GM06990 (cell line): ENCODE measurements around the gene FZD1.
"Not testable (repeated sequence)": the region's sequence is repeated elsewhere in the genome, so short reads cannot be mapped to it uniquely, and the experiment has no call there.

Source experiments
- DNase-seq: peaks from one replicate; pipeline ENCODE4 v3.0.0-alpha.2; 2011; ENCODE audit not compliant: insufficient read length; ENCODE audit errors: extremely low read depth
- H3K27me3 ChIP-seq: replicated peaks from 2 replicates; pipeline ENCODE4 v1.6.0; 2011; ENCODE audit warnings: low read length; ENCODE audit not compliant: control insufficient read depth, insufficient read depth
- H3K36me3 ChIP-seq: 2 replicates; pipeline ENCODE4 v1.5.1; 2011; ENCODE audit warnings: low read length; ENCODE audit not compliant: control insufficient read depth, insufficient read depth
- H3K4me3 ChIP-seq: replicated peaks from 2 replicates; pipeline ENCODE4 v1.5.1; 2011; ENCODE audit warnings: low read depth, mild to moderate bottlenecking, control low read depth, low read length
- TF ChIP-seq, protein P1 (sequence below): IDR thresholded peaks from 2 replicates; pipeline ENCODE4 v1.5.1; 2011; ENCODE audit warnings: low read length, control low read depth, mild to moderate bottlenecking, inconsistent platforms; ENCODE audit not compliant: insufficient read depth, poor library complexity, severe bottlenecking

Gene FZD1

DNA sequence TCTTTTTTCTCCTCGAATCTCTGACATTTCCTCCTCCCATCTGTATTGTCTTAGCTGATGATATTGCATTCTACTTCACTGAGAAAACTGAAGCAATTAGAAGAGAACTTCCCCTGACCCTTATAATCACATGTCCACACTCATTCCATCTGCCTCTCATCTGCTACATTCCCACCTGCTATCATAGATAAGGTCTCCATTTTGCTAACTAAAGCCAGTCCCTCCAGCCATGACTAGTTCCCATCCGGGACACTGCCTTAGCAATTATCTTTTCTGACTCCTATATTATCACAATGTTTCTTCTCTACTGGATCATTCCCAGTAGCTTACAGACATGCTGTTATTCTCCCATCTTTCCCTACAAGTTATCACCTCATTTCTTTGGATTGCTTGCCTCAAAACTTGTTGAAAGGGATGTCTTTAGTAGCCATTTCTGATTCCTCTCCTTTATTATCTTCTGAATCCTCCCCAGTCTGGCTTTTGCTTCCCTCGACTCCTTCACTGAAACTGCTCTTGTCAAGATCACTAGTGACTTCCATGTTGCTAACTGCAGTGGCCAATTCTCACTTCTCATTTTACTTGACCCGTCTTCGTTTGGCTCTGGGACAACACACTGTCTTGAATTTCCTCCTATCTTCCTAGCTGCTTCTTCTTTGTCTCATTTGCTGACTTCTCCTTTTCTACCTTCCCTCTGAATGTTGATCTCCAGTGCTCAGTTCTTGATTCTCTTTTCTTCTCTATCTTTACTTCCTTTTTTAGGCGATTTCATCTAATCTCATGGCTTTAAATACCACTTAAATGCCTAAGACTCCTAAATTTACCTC lies 35.9 kb downstream of the FZD1 start:
- Histone ChIP-seq H3K4me3 (no peak overlapping the region), H3K27me3 (no peaks in the 10 kb centered on the region), H3K36me3 (no peaks in the 10 kb centered on the region)
- DNase-seq: no peak
- TF ChIP-seq, protein P1, sequence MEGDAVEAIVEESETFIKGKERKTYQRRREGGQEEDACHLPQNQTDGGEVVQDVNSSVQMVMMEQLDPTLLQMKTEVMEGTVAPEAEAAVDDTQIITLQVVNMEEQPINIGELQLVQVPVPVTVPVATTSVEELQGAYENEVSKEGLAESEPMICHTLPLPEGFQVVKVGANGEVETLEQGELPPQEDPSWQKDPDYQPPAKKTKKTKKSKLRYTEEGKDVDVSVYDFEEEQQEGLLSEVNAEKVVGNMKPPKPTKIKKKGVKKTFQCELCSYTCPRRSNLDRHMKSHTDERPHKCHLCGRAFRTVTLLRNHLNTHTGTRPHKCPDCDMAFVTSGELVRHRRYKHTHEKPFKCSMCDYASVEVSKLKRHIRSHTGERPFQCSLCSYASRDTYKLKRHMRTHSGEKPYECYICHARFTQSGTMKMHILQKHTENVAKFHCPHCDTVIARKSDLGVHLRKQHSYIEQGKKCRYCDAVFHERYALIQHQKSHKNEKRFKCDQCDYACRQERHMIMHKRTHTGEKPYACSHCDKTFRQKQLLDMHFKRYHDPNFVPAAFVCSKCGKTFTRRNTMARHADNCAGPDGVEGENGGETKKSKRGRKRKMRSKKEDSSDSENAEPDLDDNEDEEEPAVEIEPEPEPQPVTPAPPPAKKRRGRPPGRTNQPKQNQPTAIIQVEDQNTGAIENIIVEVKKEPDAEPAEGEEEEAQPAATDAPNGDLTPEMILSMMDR: no peak

DNA sequence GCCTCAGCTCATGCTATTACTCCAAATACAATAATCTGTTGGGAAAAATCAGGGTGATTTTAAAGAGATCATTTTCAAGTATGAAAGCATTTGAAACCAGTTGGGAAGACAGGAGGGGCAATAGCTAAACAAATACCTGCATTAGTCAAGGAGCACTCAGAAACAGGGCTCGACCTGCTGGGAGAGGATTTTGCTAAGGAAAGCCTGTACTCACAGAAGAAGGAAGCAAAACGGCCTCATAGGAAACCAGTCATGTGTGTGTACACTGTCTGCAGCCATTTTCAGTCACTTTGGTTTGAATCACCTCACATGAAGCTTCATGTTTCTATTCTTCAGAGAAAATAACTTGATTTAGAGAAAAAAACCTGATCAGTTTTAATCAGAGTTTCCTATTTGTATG lies 38.6 kb downstream of the FZD1 start:
- no peak overlapping the region for H3K4me3 ChIP-seq
- TF ChIP-seq, protein P1: no peak
- DNase-seq: no peak
- no peaks in the 10 kb centered on the region for H3K27me3 ChIP-seq
- H3K36me3 ChIP-seq: no peaks in the 10 kb centered on the region

DNA sequence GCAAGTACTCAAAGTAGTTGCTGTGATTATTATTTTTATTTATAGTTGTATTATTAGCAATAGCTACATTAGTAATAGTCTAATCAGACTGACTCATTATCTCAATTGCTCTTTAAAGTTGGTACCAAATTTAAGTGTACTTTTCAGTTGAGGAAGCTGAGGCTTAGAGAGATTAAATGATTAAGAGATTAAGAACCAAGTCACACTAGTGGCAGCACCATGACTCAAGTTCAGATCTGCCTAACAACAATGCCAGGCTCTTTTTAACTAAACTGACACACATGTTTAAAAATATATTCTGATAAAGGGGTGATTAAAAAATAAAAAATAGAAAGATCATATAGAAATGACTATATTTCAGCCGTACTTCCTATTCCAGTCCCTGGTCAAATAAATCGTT lies 42.0 kb downstream of the FZD1 start:
- Histone ChIP-seq H3K36me3 (no peaks in the 10 kb centered on the region), H3K27me3 (no peaks in the 10 kb centered on the region), H3K4me3 (no peak overlapping the region)
- DNase-seq: no peak
- TF ChIP-seq, protein P1: no peak

DNA sequence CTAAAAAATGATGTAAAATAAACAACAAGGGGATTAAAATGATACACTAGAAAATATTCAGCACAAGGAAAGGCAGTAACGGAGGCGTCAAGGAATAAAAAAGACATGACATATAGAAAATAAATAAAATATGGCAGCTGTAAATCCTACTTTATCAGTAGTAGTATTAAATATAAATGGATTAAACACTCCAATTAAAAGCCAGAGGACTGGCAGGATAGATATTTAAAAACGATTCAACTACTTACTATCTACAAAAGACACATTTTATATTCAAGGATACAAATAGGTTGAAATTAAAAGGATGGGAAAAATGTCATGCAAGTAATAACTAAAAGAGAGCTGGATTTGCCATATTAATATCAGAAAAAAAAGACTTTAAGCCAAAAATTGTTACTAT lies 43.2 kb downstream of the FZD1 start:
- Histone ChIP-seq H3K36me3 (no peaks in the 10 kb centered on the region), H3K4me3 (no peak overlapping the region), H3K27me3 (no peaks in the 10 kb centered on the region)
- DNase-seq: no peak
- TF ChIP-seq, protein P1: no peak

DNA sequence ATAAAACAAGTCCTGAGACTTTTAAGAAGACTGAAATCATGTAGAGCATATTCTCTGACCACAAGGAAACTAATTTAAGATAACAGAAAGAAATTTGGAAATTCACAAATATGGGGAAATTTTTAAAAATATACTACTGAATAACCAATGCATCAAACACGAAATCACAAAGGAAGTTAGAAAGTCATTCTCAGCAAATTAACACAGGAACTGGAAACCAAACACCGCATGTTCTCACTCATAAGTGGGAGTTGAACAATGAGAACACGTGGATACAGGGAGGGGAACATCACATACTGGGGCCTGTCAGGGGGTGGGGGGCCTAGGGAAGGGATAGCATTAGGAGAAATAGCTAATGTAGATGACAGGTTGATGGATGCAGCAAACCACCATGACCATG lies 44.0 kb downstream of the FZD1 start:
- not testable (repeated sequence) for DNase-seq, H3K27me3 ChIP-seq, H3K36me3 ChIP-seq, H3K4me3 ChIP-seq

DNA sequence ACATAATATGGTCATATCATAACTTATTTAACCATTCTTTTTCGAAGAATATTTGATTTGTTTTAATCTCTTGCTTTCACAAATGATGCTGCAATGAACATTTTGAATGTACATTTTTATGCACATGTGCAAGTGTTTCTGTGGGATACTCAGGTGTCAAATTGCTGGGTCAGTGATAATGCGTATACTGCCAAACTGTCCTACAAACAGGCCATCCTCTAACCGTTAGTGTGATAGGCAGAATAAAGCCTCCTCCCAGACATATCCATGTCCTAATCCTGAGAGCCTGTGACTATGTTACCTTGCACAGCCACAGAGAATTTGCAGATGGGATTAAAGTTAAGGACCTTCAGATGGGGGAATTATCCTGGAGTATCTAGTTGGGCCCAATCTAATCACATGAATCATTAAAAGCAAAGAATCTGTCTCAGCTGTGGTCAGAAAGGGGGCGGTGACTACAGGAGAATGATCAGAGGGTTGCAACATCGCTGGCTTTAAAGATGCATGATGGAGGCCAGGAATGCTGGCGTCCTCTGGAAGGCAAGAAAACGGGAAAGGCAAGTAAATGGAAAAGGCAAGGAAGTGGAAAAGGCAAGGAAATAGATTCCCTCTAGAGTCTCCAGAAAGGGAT lies 46.7 kb downstream of the FZD1 start:
- TF ChIP-seq, protein P1: no peak
- DNase-seq: no peak
- Histone ChIP-seq H3K36me3 (no peaks in the 10 kb centered on the region), H3K4me3 (no peak overlapping the region), H3K27me3 (no peaks in the 10 kb centered on the region)
